NB4 (cell line): ENCODE results near the gene DPP10.
"Not testable (repeated sequence)": the region's sequence is repeated elsewhere in the genome, so short reads cannot be mapped to it uniquely, and the experiment has no call there.

Source experiments
- TF ChIP-seq, protein P1 (sequence below): IDR thresholded peaks from 2 replicates; pipeline ENCODE4 v1.6.1; 2011; ENCODE audit warnings: low read depth, low read length
- TF ChIP-seq, protein P2 (sequence below): IDR thresholded peaks from one replicate; pipeline ENCODE4 v1.5.1; 2012; ENCODE audit warnings: low read depth, low read length

DNA sequence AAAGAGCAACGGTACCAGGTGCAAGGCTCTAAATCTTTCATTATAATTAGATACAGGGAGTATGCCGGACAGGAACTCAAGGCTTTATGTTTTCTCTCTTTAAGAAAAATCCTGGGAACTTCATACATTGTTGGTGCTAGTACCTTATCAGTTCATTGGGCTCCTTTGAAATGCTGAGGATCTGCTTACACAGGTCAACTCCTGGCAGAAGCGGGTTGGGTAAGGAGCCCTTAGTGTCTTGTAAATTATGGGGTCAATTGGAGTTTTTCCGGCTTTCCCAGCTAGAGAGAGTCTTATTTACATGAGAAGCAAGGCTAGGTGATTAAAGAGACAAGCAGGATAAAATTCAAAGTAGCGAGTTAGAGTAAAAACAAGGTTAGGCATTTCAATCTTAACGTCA, 998.3 kb downstream of the DPP10 start:
- TF ChIP-seq, protein P1, sequence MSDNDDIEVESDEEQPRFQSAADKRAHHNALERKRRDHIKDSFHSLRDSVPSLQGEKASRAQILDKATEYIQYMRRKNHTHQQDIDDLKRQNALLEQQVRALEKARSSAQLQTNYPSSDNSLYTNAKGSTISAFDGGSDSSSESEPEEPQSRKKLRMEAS, result not testable (repeated sequence)
- TF ChIP-seq, protein P2, sequence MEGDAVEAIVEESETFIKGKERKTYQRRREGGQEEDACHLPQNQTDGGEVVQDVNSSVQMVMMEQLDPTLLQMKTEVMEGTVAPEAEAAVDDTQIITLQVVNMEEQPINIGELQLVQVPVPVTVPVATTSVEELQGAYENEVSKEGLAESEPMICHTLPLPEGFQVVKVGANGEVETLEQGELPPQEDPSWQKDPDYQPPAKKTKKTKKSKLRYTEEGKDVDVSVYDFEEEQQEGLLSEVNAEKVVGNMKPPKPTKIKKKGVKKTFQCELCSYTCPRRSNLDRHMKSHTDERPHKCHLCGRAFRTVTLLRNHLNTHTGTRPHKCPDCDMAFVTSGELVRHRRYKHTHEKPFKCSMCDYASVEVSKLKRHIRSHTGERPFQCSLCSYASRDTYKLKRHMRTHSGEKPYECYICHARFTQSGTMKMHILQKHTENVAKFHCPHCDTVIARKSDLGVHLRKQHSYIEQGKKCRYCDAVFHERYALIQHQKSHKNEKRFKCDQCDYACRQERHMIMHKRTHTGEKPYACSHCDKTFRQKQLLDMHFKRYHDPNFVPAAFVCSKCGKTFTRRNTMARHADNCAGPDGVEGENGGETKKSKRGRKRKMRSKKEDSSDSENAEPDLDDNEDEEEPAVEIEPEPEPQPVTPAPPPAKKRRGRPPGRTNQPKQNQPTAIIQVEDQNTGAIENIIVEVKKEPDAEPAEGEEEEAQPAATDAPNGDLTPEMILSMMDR, result not testable (repeated sequence)
